HepG2 (cell line): ENCODE results near the gene ERF. TPM values are rescaled to one million over a fixed set of nuclear protein-coding genes. Genes with fewer than 3 reads are reported as not detected.

Source experiments
- KIAA2018 ChIP-seq: sonication (generic); formaldehyde crosslinking; IDR thresholded peaks from 2 replicates; pipeline ENCODE4 v1.5.0; 2020; ENCODE audit warnings: mild to moderate bottlenecking, missing genetic modification reagents, borderline replicate concordance
- ZFX ChIP-seq: sonication (generic); formaldehyde crosslinking; IDR thresholded peaks from 2 replicates; pipeline ENCODE4 v1.4.0; 2020; ENCODE audit warnings: mild to moderate bottlenecking, low read depth, missing genetic modification reagents, moderate library complexity
- ZNF318 ChIP-seq: sonication (generic); formaldehyde crosslinking; IDR thresholded peaks from 2 replicates; pipeline ENCODE4 v1.4.0; 2020; ENCODE audit warnings: mild to moderate bottlenecking, missing genetic modification reagents
- ZNF33B ChIP-seq: sonication (generic); formaldehyde crosslinking; IDR thresholded peaks from 2 replicates; pipeline ENCODE4 v1.5.1; 2020; ENCODE audit warnings: mild to moderate bottlenecking, missing genetic modification reagents
- ZNF761 ChIP-seq: sonication (generic); formaldehyde crosslinking; conservative IDR thresholded peaks from 2 replicates; pipeline ENCODE4 v1.4.0; 2020; ENCODE audit warnings: mild to moderate bottlenecking, missing genetic modification reagents
- polyA plus RNA-seq, 8 experiments: library from polyadenylated mRNA; depleted of rRNA in 3 of 8; stranded (reverse) in 7 of 8; unstranded in 1 of 8; fragments of >200 nt; fragmentation: Illumina TruSeq in 4 of 8; extraction: Trizol in 4 of 8; gene quantifications; 2 replicates each; pipeline versions ENCODE4 v1.2.1 to v1.2.3, GENCODE V29; 2011 to 2016; ENCODE audit warnings: low read depth in 4 of 8, missing spikeins in 1 of 8, mixed read lengths in 1 of 8; ENCODE audit not compliant: insufficient read depth in 1 of 8
- total RNA-seq, 5 experiments: library from RNA; depleted of rRNA; stranded (reverse); fragments of >200 nt; fragmentation: Illumina TruSeq; extraction: Trizol; gene quantifications; 2 replicates each; pipeline ENCODE4 v1.2.3, GENCODE V29; 2016; ENCODE audit warnings: low read depth in 1 of 5

The ERF gene
- total and polyA plus RNA-seq, 2 of the 13 experiments (the other 11 are each of a cell fraction or from before 2014, with no cell fraction given): 67.1 to 69.9 TPM

DNA sequence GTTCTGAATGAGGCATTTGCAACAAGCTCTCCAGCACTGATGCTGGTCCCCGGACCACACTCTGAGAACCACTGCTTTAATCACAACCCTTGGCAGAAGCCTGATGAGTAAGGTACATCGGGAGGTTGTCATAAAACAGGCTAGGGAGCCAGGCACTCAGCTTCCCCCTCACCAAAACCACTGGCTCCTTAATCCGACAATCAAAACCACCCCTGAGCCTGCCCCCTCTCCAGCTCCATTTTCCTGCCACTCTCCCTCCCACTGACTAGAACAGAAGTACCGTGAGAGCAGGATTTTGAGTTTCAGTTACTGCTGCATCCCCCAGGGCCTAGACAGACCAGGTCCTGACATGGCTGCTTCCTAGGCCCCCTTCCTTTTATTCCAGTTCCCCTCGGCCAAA lies 19.7 kb downstream of the ERF start (continued):
- no peak for TF ChIP-seq ZNF33B
- no peak for TF ChIP-seq ZNF761
- TF ChIP-seq ZFX (CRISPR knock-in tag): no peak
- no peak for TF ChIP-seq ZNF318
- TF ChIP-seq KIAA2018 (CRISPR knock-in tag): no peak
- TF ChIP-seq, all 625 proteins: peak for 0
